GM12878 (cell line): Measurements from ENCODE around the gene FOXO3. TPM values are rescaled to one million over a fixed set of nuclear protein-coding genes. Genes with fewer than 3 reads are reported as not detected.

Source experiments
- ATAC-seq: fragments of 200-7000 bp; cut with Tn5 transposase; 3 replicates; pipeline ENCODE4 v1.9.1; 2020; ENCODE audit warnings: mild to moderate bottlenecking, moderate library complexity
- BruUV-seq: library from RNA; stranded (reverse); fragments of 400-500 nt; replicated peaks from 2 replicates; lab custom pipeline; 2021; lab: Mats Ljungman, UMichigan
- CTCF ChIA-PET: fragments of 300-600 bp; sonication (Branson Sonifier 250); formaldehyde crosslinking; extraction: SDS; loops from one replicate; lab custom pipeline; 2021; ENCODE audit warnings: inconsistent platforms; lab: Yijun Ruan, JAX
- POLR2A ChIA-PET: fragments of 350-600 bp; formaldehyde crosslinking; extraction: SDS; loops from one replicate; lab custom pipeline; 2021; ENCODE audit warnings: inconsistent platforms; lab: Charles Lee
- RAD21 ChIA-PET: fragments of 300-600 bp; sonication (Branson Sonifier 250); formaldehyde crosslinking; loops from one replicate; lab custom pipeline; 2023; ENCODE audit warnings: antibody characterized with exemption; ENCODE audit not compliant: unreplicated experiment; lab: Charles Lee
- SMC1A ChIA-PET: fragments of 300-600 bp; sonication (Branson Sonifier 250); formaldehyde crosslinking; loops from one replicate; lab custom pipeline; 2023; ENCODE audit not compliant: unreplicated experiment, uncharacterized antibody; lab: Charles Lee
- DNase-seq: peaks from one replicate; pipeline ENCODE4 v3.0.0-alpha.2; 2011; ENCODE audit warnings: low read depth, low spot score
- FAIRE-seq: peaks from 3 replicates; lab custom pipeline; 2011; peaks lifted over from hg19 to GRCh38; lab: Jason Lieb, UNC
- H2AFZ ChIP-seq: 2 replicates; pipeline ENCODE4 v1.6.0; 2011; ENCODE audit warnings: low read depth, low read length, control low read depth; ENCODE audit not compliant: control insufficient read depth
- H3K27ac ChIP-seq: 2 replicates; pipeline ENCODE4 v1.5.1; 2011; ENCODE audit warnings: control low read depth; ENCODE audit not compliant: control insufficient read depth, insufficient read depth
- H3K27me3 ChIP-seq, 2 experiments: replicated peaks in 1 of 2; 2 replicates each; pipeline versions ENCODE4 v1.6.0 to v1.6.1; 2011; ENCODE audit warnings: low read length in 1 of 2; ENCODE audit not compliant: control insufficient read depth in 2 of 2, insufficient read depth in 2 of 2
- H3K36me3 ChIP-seq, 2 experiments: 2 replicates each; pipeline ENCODE4 v1.5.1; 2011; ENCODE audit warnings: low read length in 1 of 2; ENCODE audit not compliant: control insufficient read depth in 2 of 2, insufficient read depth in 2 of 2
- H3K4me1 ChIP-seq: 2 replicates; pipeline ENCODE4 v1.6.1; 2011; ENCODE audit warnings: mild to moderate bottlenecking, low read length, moderate library complexity, mixed read lengths; ENCODE audit not compliant: control insufficient read depth, insufficient read depth
- H3K4me2 ChIP-seq: 2 replicates; pipeline ENCODE4 v1.6.0; 2011; ENCODE audit warnings: control low read depth; ENCODE audit not compliant: control insufficient read depth, insufficient read depth
- H3K4me3 ChIP-seq: fragments of 200-600 bp; sonication (generic); 2 replicates; pipeline ENCODE4 v1.5.1; 2016
- H3K79me2 ChIP-seq: 2 replicates; pipeline ENCODE4 v1.6.0; 2011; ENCODE audit warnings: low read length; ENCODE audit not compliant: control insufficient read depth, insufficient read depth
- H3K9ac ChIP-seq: 2 replicates; pipeline ENCODE4 v1.8.0; 2011; ENCODE audit warnings: low read length, control low read depth, mixed read lengths; ENCODE audit not compliant: control insufficient read depth, insufficient read depth
- H3K9me3 ChIP-seq: replicated peaks from 3 replicates; pipeline ENCODE4 v1.5.1; 2011; ENCODE audit warnings: mild to moderate bottlenecking, low read length; ENCODE audit not compliant: control insufficient read depth, insufficient read depth
- H4K20me1 ChIP-seq: 2 replicates; pipeline ENCODE4 v1.6.0; 2011; ENCODE audit not compliant: control insufficient read depth, insufficient read depth
- CHD1 ChIP-seq: IDR thresholded peaks from 2 replicates; pipeline ENCODE4 v1.6.1; 2012; ENCODE audit warnings: low read depth, low read length, improper control_type of control experiment
- CREB1 ChIP-seq: IDR thresholded peaks from 2 replicates; pipeline ENCODE4 v1.6.1; 2012; ENCODE audit warnings: low read depth, mild to moderate bottlenecking, inconsistent platforms
- IKZF2 ChIP-seq, 2 experiments: fragments of 450-650 bp; IDR thresholded peaks; 2 replicates each; pipeline ENCODE4 v1.6.1; 2017; ENCODE audit warnings: mild to moderate bottlenecking in 2 of 2, moderate library complexity in 2 of 2
- PML ChIP-seq: IDR thresholded peaks from 2 replicates; pipeline ENCODE4 v1.6.1; 2012; ENCODE audit warnings: low read length, inconsistent platforms
- RCOR1 ChIP-seq: conservative IDR thresholded peaks from 2 replicates; pipeline ENCODE4 v1.6.1; 2012; ENCODE audit warnings: low read depth, low read length, improper control_type of control experiment
- SMAD5 ChIP-seq: IDR thresholded peaks from 2 replicates; pipeline ENCODE4 v1.6.1; 2016; ENCODE audit warnings: antibody characterized with exemption, low read depth
- WGBS: methylation state at CpG from one replicate; pipeline ENCODE4 v1.1.6; 2016; ENCODE audit warnings: low lambda C conversion rate; ENCODE audit not compliant: insufficient replicate concordance, insufficient coverage; ENCODE audit errors: missing lambda C conversion rate; 5-methylcytosine and 5-hydroxymethylcytosine counted together
- in situ Hi-C: fragments of 300-500 bp; cut with MboI; formaldehyde crosslinking; loops from 9 replicates; pipeline ENCODE4 v1.14.3; 2018; ENCODE audit warnings: mixed read lengths
- intact Hi-C: fragments of 100-400 bp; cut with micrococcal nuclease; formaldehyde crosslinking; loops from one replicate; pipeline ENCODE4 v1.14.2; 2022; ENCODE audit not compliant: unreplicated experiment
- polyA plus RNA-seq, 11 experiments: library from polyadenylated mRNA; depleted of rRNA in 4 of 11; unstranded in 6 of 11; stranded (reverse) in 5 of 11; fragments of >200 nt; fragmentation: Nextera tagmentation in 4 of 11; fragmentation: Illumina TruSeq in 1 of 11; extraction: Ambion mirVana in 4 of 11; extraction: Trizol in 1 of 11; gene quantifications; 1 replicate in 1 of 11; 2 replicates in 10 of 11; pipeline versions ENCODE4 v1.2.1 to v1.2.3, GENCODE V29; 2011 to 2016; ENCODE audit warnings: inconsistent platforms in 2 of 11, missing spikeins in 2 of 11, low read depth in 1 of 11
- total RNA-seq, 4 experiments: library from RNA; depleted of rRNA in 3 of 4; stranded (reverse); fragments of >200 nt in 3 of 4; fragmentation: Illumina TruSeq in 1 of 4; extraction: Trizol in 1 of 4; gene quantifications; 2 replicates each; pipeline versions ENCODE4 v1.2.1 to v1.2.3, GENCODE V29; 2013 to 2021
- TF ChIP-seq, protein P1 (sequence below): IDR thresholded peaks from 2 replicates; pipeline ENCODE4 v1.6.1; 2012; ENCODE audit warnings: low read depth, low read length, improper control_type of control experiment
- TF ChIP-seq, protein P2 (sequence below): fragments of 450-650 bp; formaldehyde crosslinking; IDR thresholded peaks from 2 replicates; pipeline ENCODE4 v1.4.0; 2020; ENCODE audit warnings: mild to moderate bottlenecking, moderate library complexity
- TF ChIP-seq, protein P3 (sequence below): fragments of 450-650 bp; IDR thresholded peaks from 2 replicates; pipeline ENCODE4 v1.6.1; 2018; ENCODE audit warnings: mild to moderate bottlenecking, low read depth, moderate library complexity; ENCODE audit not compliant: partially characterized antibody
- TF ChIP-seq, protein P4 (sequence below): IDR thresholded peaks from 2 replicates; pipeline ENCODE4 v1.6.1; 2012; ENCODE audit warnings: improper control_type of control experiment, low read depth, low read length; ENCODE audit not compliant: insufficient replicate concordance

Gene FOXO3
- total and polyA plus RNA-seq, 10 of the 15 experiments (the other 5 are each of a cell fraction or from before 2014, with no cell fraction given): 0.82 to 4.5 (median 1.7) TPM

DNA sequence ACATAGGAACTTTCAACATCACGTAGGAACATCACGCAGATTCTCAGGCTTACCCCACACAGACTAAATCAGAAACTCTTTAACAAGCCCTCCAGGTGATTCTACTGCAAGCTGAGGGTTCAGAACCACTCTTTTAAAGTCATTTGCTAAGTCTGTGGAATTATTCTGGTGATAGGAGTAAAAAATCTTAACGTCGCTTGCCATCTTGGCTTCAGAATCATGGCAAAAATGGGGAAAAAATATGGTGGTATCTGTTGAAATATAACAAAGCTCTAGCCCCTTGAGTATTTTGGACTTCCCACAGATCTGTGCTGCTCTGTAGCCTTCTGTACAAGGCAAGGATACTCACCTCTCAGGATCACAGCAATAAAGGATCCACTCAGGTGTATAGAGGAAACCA is 17.4 kb downstream of the FOXO3 start:
- no peaks in the 10 kb centered on the region for H4K20me1 ChIP-seq
- in situ Hi-C loops: no loop called here

More for the DNA sequence above, 17.4 kb downstream of the FOXO3 start:
- Histone ChIP-seq H3K4me3 (no peak overlapping the region), H3K27ac (no peak overlapping the region), H3K4me2 (no peak overlapping the region), H2AFZ (no peak overlapping the region), H3K79me2 (peaks cover 9% of the 10 kb centered on the region), H3K9ac (no peak overlapping the region), H3K27me3 (no peaks in the 10 kb centered on the region)
- RAD21 ChIA-PET: no interaction called here
- no peak for FAIRE-seq
- SMC1A ChIA-PET: interaction anchor here (0.8 to 3.2 kb wide), 2 partner anchors 12 to 20 kb away, joined by 4 to 24 read pairs; no protein-coding TSS in a partner anchor
- POLR2A ChIA-PET: interaction anchor here (0.6 kb wide), 1 partner anchor 317 kb away, joined by 5 read pairs; no protein-coding TSS in a partner anchor
- 94% methylated on average over 4 of the region's 4 CpGs for WGBS
- intact Hi-C loops: no loop called here
- no peak for ATAC-seq
- BruUV-seq: no TSS peak
- TF ChIP-seq, protein P1, sequence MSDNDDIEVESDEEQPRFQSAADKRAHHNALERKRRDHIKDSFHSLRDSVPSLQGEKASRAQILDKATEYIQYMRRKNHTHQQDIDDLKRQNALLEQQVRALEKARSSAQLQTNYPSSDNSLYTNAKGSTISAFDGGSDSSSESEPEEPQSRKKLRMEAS: no peak
- TF ChIP-seq, protein P2, sequence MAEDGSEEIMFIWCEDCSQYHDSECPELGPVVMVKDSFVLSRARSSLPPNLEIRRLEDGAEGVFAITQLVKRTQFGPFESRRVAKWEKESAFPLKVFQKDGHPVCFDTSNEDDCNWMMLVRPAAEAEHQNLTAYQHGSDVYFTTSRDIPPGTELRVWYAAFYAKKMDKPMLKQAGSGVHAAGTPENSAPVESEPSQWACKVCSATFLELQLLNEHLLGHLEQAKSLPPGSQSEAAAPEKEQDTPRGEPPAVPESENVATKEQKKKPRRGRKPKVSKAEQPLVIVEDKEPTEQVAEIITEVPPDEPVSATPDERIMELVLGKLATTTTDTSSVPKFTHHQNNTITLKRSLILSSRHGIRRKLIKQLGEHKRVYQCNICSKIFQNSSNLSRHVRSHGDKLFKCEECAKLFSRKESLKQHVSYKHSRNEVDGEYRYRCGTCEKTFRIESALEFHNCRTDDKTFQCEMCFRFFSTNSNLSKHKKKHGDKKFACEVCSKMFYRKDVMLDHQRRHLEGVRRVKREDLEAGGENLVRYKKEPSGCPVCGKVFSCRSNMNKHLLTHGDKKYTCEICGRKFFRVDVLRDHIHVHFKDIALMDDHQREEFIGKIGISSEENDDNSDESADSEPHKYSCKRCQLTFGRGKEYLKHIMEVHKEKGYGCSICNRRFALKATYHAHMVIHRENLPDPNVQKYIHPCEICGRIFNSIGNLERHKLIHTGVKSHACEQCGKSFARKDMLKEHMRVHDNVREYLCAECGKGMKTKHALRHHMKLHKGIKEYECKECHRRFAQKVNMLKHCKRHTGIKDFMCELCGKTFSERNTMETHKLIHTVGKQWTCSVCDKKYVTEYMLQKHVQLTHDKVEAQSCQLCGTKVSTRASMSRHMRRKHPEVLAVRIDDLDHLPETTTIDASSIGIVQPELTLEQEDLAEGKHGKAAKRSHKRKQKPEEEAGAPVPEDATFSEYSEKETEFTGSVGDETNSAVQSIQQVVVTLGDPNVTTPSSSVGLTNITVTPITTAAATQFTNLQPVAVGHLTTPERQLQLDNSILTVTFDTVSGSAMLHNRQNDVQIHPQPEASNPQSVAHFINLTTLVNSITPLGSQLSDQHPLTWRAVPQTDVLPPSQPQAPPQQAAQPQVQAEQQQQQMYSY (CRISPR knock-in tag): no peak
- TF ChIP-seq IKZF2 (IDR thresholded peaks at IDR 0.05) (no peak), CREB1 (no peak), PML (no peak), RCOR1 (no peak), CHD1 (no peak), SMAD5 (no peak)
- TF ChIP-seq, protein P3, sequence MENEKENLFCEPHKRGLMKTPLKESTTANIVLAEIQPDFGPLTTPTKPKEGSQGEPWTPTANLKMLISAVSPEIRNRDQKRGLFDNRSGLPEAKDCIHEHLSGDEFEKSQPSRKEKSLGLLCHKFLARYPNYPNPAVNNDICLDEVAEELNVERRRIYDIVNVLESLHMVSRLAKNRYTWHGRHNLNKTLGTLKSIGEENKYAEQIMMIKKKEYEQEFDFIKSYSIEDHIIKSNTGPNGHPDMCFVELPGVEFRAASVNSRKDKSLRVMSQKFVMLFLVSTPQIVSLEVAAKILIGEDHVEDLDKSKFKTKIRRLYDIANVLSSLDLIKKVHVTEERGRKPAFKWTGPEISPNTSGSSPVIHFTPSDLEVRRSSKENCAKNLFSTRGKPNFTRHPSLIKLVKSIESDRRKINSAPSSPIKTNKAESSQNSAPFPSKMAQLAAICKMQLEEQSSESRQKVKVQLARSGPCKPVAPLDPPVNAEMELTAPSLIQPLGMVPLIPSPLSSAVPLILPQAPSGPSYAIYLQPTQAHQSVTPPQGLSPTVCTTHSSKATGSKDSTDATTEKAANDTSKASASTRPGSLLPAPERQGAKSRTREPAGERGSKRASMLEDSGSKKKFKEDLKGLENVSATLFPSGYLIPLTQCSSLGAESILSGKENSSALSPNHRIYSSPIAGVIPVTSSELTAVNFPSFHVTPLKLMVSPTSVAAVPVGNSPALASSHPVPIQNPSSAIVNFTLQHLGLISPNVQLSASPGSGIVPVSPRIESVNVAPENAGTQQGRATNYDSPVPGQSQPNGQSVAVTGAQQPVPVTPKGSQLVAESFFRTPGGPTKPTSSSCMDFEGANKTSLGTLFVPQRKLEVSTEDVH: no peak
- TF ChIP-seq, protein P4, sequence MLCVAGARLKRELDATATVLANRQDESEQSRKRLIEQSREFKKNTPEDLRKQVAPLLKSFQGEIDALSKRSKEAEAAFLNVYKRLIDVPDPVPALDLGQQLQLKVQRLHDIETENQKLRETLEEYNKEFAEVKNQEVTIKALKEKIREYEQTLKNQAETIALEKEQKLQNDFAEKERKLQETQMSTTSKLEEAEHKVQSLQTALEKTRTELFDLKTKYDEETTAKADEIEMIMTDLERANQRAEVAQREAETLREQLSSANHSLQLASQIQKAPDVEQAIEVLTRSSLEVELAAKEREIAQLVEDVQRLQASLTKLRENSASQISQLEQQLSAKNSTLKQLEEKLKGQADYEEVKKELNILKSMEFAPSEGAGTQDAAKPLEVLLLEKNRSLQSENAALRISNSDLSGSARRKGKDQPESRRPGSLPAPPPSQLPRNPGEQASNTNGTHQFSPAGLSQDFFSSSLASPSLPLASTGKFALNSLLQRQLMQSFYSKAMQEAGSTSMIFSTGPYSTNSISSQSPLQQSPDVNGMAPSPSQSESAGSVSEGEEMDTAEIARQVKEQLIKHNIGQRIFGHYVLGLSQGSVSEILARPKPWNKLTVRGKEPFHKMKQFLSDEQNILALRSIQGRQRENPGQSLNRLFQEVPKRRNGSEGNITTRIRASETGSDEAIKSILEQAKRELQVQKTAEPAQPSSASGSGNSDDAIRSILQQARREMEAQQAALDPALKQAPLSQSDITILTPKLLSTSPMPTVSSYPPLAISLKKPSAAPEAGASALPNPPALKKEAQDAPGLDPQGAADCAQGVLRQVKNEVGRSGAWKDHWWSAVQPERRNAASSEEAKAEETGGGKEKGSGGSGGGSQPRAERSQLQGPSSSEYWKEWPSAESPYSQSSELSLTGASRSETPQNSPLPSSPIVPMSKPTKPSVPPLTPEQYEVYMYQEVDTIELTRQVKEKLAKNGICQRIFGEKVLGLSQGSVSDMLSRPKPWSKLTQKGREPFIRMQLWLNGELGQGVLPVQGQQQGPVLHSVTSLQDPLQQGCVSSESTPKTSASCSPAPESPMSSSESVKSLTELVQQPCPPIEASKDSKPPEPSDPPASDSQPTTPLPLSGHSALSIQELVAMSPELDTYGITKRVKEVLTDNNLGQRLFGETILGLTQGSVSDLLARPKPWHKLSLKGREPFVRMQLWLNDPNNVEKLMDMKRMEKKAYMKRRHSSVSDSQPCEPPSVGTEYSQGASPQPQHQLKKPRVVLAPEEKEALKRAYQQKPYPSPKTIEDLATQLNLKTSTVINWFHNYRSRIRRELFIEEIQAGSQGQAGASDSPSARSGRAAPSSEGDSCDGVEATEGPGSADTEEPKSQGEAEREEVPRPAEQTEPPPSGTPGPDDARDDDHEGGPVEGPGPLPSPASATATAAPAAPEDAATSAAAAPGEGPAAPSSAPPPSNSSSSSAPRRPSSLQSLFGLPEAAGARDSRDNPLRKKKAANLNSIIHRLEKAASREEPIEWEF: no peak
- TF ChIP-seq, all 136 proteins: peak for 0
- CTCF ChIA-PET: interaction anchor here (1.2 kb wide), 1 partner anchor 15 kb away, joined by 3 read pairs; no protein-coding TSS in a partner anchor
- DNase-seq: no peak
- Histone ChIP-seq H3K36me3 (no peaks in the 10 kb centered on the region), H3K4me1 (no peaks in the 10 kb centered on the region), H3K9me3 (no peaks in the 10 kb centered on the region)
